Measurements from ENCODE around the gene PIP5K1C.

The PIP5K1C gene

GRCh38 chr19:3697671-3698385 is 2.4 kb downstream of the PIP5K1C start:
- no peaks in the 10 kb centered on the region for H4K20me1 ChIP-seq (ENCODE audit: low read depth, low read length)
- no peak overlapping the region for H3K9ac ChIP-seq (ENCODE audit: low read length)
- H3K4me3 ChIP-seq (ENCODE audit: insufficient read depth, low read length, poor library complexity, severe bottlenecking): no peak overlapping the region

GRCh38 chr19:3697094-3697493 is 3.2 kb downstream of the PIP5K1C start:
- no peak overlapping the region for H3K27ac ChIP-seq (ENCODE audit: low read depth, low read length)
- H3K79me2 ChIP-seq (ENCODE audit: insufficient read depth, low read length): no peaks in the 10 kb centered on the region
- no peak overlapping the region for H3K9ac ChIP-seq (ENCODE audit: low read length)

More at GRCh38 chr19:3697671-3698385, 2.4 kb downstream of the PIP5K1C start:
- Histone ChIP-seq H3K4me2 (ENCODE audit: low read depth, low read length, poor library complexity, severe bottlenecking) (no peak overlapping the region), H3F3A (ENCODE audit: insufficient read depth) (no peaks in the 10 kb centered on the region), H3K27ac (ENCODE audit: low read depth, low read length) (no peak overlapping the region), H3K9me3 (ENCODE audit: insufficient read depth, low read length) (no peaks in the 10 kb centered on the region), H3K27me3 (ENCODE audit: low read length) (no peaks in the 10 kb centered on the region), H2AFZ (ENCODE audit: low read depth, low read length, severe bottlenecking) (no peak overlapping the region), H3K36me3 (ENCODE audit: low read length) (no peaks in the 10 kb centered on the region), H3K9me2 (replicated peaks; ENCODE audit: insufficient read depth, low read length) (no peaks in the 10 kb centered on the region), H3K79me2 (ENCODE audit: insufficient read depth, low read length) (no peaks in the 10 kb centered on the region)
- TF ChIP-seq CTCF (IDR thresholded peaks at IDR 0.05; ENCODE audit: insufficient read depth, low read length, poor library complexity, severe bottlenecking): no peak
- no peak for TF ChIP-seq EZH2phosphoT487 (conservative IDR thresholded peaks at IDR 0.05; ENCODE audit: low read length)

GRCh38 chr19:3696660-3696995 is 3.6 kb downstream of the PIP5K1C start:
- Histone ChIP-seq H4K20me1 (ENCODE audit: low read depth, low read length) (no peaks in the 10 kb centered on the region), H3K4me2 (ENCODE audit: low read depth, low read length, poor library complexity, severe bottlenecking) (no peak overlapping the region), H3K9me2 (replicated peaks; ENCODE audit: insufficient read depth, low read length) (no peaks in the 10 kb centered on the region), H2AFZ (ENCODE audit: low read depth, low read length, severe bottlenecking) (no peak overlapping the region), H3K27ac (ENCODE audit: low read depth, low read length) (no peak overlapping the region), H3K9ac (ENCODE audit: low read length) (no peak overlapping the region), H3F3A (ENCODE audit: insufficient read depth) (no peaks in the 10 kb centered on the region), H3K9me3 (ENCODE audit: insufficient read depth, low read length) (no peaks in the 10 kb centered on the region), H3K36me3 (ENCODE audit: low read length) (no peaks in the 10 kb centered on the region), H3K4me3 (ENCODE audit: insufficient read depth, low read length, poor library complexity, severe bottlenecking) (no peak overlapping the region), H3K79me2 (ENCODE audit: insufficient read depth, low read length) (no peaks in the 10 kb centered on the region), H3K27me3 (ENCODE audit: low read length) (no peaks in the 10 kb centered on the region)
- TF ChIP-seq EZH2phosphoT487 (conservative IDR thresholded peaks at IDR 0.05; ENCODE audit: low read length): no peak
- no peak for TF ChIP-seq CTCF (IDR thresholded peaks at IDR 0.05; ENCODE audit: insufficient read depth, low read length, poor library complexity, severe bottlenecking)

More at GRCh38 chr19:3697094-3697493, 3.2 kb downstream of the PIP5K1C start:
- Histone ChIP-seq H3K36me3 (ENCODE audit: low read length) (no peaks in the 10 kb centered on the region), H3K4me3 (ENCODE audit: insufficient read depth, low read length, poor library complexity, severe bottlenecking) (no peak overlapping the region), H3K9me3 (ENCODE audit: insufficient read depth, low read length) (no peaks in the 10 kb centered on the region), H3K9me2 (replicated peaks; ENCODE audit: insufficient read depth, low read length) (no peaks in the 10 kb centered on the region), H4K20me1 (ENCODE audit: low read depth, low read length) (no peaks in the 10 kb centered on the region), H3K4me2 (ENCODE audit: low read depth, low read length, poor library complexity, severe bottlenecking) (no peak overlapping the region), H3K27me3 (ENCODE audit: low read length) (no peaks in the 10 kb centered on the region), H2AFZ (ENCODE audit: low read depth, low read length, severe bottlenecking) (no peak overlapping the region), H3F3A (ENCODE audit: insufficient read depth) (no peaks in the 10 kb centered on the region)
- TF ChIP-seq CTCF (IDR thresholded peaks at IDR 0.05; ENCODE audit: insufficient read depth, low read length, poor library complexity, severe bottlenecking) (no peak), EZH2phosphoT487 (conservative IDR thresholded peaks at IDR 0.05; ENCODE audit: low read length) (no peak)
